HG02571 (cell line): ENCODE measurements around the gene GRPEL1.
A peak's percentile ranks its signal among the peaks of the same experiment; 100 is the strongest.
"Not testable (repeated sequence)": the region's sequence is repeated elsewhere in the genome, so short reads cannot be mapped to it uniquely, and the experiment has no call there.

Source experiments
- ATAC-seq: cut with Tn5 transposase; IDR thresholded peaks from one replicate; pipeline ENCODE4 v1.9.1; 2021; ENCODE audit warnings: mild to moderate bottlenecking, moderate library complexity; ENCODE audit not compliant: unreplicated experiment

Gene GRPEL1

GRCh38 chr4:7094916-7095315 lies 27.1 kb upstream of the GRPEL1 start:
- ATAC-seq: no peak

DNA sequence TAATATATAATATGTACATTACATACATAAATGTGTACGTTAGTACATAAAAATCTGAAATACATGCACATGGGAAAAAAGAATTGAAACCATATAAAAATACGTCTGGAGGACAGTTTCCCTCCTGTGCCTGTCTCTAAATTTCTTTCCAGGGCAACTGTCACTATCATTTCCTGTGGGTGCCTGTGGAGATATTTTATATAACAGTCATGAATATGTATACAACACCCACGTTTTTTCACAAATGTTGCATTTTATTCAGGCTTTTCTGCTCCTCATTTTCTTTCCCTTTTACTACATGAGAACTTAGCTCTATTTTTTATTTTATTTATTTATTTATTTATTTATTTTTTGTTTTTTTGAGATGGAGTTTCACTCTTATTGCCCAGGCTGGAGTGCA lies 24.2 kb upstream of the GRPEL1 start:
- ATAC-seq: no peak

- ATAC-seq: no peak
Measured at GRCh38 chr4:7089213-7089986, 21.5 kb upstream of the GRPEL1 start.

DNA sequence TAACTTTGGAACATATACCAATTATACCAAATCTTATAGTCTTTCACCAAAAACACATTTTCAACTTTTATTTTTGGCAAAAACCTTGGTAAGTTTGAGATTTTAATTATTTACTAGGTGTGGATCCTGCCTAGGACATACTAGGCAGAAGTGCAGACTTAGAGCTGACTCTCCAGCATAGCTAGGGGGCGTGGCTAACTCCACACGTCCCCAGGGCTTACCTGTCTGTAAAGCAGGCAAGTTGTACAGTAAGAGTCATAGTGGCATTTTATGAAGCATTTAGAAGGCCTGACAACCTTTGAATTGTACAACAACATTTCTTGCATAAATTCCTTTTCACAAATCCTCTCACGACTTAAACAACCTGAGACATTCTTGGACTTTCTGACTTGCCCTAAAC lies 19.2 kb upstream of the GRPEL1 start:
- no peak for ATAC-seq

DNA sequence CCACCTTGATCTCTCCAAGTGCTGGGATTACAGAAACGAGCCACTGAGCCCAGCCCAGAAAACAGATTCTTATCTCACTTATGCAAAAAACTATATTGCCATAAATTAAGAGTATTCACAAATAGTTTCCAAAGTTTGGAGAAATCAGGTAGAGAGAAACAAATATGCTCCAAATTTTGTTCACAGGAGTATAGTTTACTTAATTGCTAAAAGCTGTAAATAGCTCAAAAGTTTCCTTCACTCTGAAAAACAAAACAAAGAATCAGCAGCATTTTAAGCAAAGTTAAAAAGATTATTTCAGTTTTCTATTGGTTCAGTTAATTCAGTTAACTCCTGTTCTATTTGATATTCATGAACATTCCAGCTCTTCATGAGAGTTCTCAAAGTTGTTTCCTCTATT lies 18.5 kb upstream of the GRPEL1 start:
- no peak for ATAC-seq

DNA sequence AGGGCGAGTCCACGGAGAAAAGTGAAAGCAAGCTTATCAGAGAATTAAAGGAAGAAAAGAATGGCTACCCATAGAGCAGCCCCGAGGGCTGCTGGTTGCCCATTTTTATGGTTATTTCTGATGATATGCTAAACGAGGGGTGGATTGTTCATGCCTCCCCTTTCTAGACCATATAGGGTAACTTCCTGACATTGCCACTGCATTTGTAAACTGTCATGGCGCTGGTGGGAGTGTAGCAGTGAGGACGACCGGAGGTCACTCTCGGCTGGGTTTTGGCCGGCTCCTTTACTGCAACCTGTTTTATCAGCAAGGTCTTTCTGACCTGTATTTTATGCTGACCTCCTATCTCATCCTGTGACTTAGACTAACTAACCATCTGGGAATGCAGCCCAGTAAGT lies 16.7 kb upstream of the GRPEL1 start:
- not testable (repeated sequence) for ATAC-seq

- ATAC-seq: no peak
Measured at GRCh38 chr4:7083597-7084563, 16.0 kb upstream of the GRPEL1 start.

- not testable (repeated sequence) for ATAC-seq
Measured at GRCh38 chr4:7079909-7080308, 12.0 kb upstream of the GRPEL1 start.

- ATAC-seq: not testable (repeated sequence)
Measured at GRCh38 chr4:7079483-7079882, 11.6 kb upstream of the GRPEL1 start.

- no peak for ATAC-seq
Measured at GRCh38 chr4:7078025-7078424, 10.2 kb upstream of the GRPEL1 start.

- ATAC-seq: no peak
Measured at GRCh38 chr4:7077371-7077770, 9.5 kb upstream of the GRPEL1 start.

DNA sequence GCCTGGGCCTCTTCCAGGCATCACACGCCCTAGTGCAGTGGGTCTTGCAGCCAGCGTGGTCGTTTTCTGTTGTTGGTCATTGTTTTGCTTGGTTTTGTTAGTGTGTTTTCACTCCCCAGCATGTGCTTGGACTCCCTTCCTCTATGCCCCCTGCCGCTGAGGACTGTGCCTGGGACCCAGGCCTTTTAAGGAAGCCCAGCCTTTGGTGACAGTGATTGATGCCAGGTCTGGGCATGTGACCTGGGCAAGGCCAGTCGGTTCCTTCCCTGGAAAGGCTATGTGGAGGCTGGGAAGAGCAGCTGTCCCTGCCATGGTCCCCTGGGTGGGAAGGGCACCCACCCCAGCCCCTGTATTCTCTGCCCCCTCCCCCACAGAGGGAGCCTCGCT lies 8.8 kb upstream of the GRPEL1 start:
- no peak for ATAC-seq

DNA sequence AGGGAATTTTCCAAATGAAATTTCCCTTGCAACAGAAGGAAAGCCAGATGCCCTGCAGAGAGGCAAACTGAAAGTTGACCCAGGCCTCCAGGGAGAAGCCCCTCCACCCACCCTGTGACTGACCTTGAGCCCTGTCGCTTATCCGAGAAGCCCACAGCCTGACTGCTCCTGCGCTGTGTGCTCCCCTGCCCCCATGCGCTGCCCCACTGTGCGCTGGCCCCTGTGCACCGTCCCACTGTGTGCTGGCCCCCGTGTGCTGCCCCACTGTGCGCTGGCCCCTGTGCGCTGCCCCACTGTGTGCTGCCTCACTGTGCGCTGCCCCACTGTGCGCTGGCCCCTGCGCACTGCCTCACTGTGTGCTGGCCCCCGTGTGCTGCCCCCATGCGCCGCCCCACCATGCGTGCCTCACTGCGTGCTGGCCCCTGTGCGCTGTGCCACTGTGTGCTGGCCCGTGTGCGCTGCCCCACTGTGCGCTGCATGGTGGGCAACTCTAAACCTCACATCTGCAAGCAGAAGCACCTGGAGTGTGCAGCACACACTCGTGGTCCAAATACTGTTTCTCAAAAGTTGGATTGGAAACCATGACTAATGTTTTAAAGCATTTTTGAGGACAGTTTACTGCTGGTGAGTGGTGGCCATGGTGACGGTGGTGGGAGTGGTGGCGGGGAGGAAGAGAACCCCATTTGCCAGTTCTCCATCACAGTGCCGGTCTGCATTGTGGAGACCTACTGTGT lies 8.3 kb upstream of the GRPEL1 start:
- ATAC-seq: no peak

GRCh38 chr4:7074426-7074825 lies 6.6 kb upstream of the GRPEL1 start:
- ATAC-seq: no peak

DNA sequence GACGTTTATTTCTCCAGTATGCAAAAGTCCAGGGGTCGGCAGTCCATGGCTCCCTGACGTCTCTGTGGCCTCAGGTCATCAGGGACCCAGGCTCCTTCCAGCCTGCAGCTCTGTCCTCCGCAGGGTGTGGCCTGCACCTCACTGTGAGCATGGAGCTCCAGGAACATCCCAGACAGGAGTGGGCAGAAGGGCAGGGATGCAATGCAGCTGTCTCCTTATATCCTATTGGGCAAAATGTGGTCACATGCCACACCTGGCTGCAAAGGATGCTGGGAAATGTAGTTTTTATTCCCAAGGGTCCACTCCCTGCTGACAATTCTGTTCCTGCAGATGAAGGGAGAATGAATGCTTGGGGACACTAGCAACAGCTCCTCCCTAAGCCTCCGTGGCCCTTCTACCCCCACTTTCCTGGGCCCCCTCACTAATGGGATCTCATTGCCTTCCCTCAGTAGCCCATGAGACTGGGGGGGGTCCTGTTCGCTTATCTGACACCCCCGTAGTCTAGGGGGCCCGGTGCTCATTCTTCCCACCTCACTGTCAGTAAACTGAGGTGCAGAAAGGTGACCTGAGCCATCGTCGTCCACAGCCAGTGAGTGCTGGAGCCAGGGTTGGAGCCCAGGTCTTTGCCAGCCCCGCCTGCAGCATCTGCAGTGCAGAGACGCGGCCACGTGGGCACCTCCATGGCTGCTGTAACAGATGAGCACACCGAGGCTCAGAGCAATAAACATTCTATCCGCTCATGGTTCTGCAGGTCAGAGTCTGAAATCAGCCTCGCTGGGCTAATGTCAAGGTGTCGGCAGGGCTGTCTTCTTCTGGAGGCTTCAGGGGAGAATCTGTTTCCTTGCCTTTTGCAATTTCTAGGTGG lies 5.9 kb upstream of the GRPEL1 start:
- ATAC-seq: no peak

- no peak for ATAC-seq
Measured at GRCh38 chr4:7073059-7073458, 5.2 kb upstream of the GRPEL1 start.

DNA sequence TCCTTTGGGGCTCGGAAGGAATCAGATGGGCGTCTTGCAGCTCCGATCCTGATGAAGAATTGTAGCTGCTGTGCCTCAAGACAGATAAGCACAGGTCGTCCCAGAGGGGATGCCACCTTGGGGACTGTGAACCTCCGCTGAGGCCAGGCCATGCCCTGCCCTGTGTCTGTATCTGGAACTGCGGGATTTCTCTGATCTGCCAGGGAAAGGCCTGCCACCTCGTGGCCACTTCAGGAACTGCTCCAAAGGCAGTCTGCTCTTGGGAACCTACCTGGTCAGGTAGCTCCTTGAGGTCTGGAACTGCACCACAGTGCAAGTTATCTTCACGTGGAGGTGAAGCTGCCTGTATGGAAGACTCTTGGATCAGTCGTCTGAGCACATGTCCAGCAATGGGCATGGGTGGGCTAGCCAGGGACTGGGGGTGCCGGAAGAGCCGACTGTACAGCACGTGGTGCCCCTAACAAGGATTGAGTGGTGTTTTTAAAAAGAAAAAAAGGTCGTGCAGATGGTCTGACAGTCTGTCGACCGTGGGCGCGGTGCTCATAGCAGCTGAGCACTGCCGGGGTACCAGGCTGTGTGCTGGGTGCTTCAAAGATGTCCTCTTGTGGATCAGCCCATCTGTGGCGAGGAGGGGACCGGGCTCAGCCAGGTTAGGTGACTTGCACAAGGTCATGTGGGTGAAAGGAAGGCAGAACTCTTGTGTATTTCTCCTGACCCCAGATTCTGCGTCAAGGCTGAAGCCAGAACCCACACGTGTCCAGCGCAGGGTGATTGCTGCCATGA lies 3.1 kb upstream of the GRPEL1 start:
- ATAC-seq: peak; percentile 26

DNA sequence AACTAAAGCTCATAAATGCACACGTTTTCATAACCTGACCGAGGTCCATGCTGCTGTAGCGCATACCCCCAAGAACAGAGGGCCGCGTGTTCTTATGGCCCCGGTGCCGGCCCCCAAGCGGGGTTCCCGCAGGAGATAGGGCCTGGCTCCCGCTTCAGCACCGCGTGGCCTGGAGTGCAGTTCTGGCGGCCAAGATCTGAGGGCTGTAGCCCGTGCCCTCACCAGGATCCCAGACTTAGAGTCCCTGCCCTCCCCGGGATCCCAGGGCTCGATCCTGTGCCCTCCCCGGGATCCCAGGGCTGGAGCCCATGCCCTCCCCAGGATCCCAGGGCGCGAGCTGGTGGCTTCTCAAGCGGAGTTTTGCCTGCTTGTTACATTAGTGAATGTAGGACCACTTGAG lies 1.0 kb upstream of the GRPEL1 start:
- ATAC-seq: no peak

DNA sequence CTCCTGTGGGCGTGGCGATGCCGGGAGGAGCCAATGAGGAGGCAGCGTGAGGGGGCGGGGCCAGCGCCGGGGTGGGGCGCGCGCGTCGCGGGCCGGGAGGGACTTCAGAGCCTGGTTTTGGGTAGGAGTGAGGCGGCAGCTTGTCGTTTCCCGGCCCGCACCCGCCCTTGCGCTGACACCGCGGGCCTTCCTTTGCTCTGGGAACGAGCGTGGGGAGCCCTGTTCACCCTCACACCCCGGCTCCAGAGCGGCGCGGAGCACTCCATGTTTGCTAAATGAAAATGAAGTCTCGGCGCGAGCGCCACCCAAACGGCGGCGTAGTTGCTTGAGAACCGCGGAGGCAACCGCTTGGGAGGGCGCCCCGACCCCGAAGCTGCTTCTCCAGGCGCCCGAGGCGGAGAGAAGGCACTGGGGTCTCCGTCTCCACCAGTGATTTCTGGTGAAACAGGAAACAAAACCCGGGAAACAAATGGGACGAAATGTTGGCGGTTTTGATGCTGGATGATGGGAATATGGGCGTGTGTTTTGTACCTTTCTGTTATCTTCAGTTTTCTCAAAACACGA lies 497 bp upstream of the GRPEL1 start:
- ATAC-seq: peak; percentile 11
